Sigmoid colon (tissue), 3 donors: ENCODE data around the gene MPDZ.

Experiments
- POLR2A ChIP-seq, 2 donors: fragments of 450-650 bp; IDR thresholded peaks; one replicate each; pipeline ENCODE4 v1.6.1; 2016; ENCODE audit warnings: antibody characterized with exemption in 2 of 2, mild to moderate bottlenecking in 2 of 2, moderate library complexity in 2 of 2
- TF ChIP-seq, protein P1 (sequence below), 4 experiments: fragments of 450-650 bp in 3 of 4; fragments of 200-600 bp in 1 of 4; IDR thresholded peaks; one replicate each; pipeline ENCODE4 v1.5.1; 2016 to 2019; ENCODE audit warnings: antibody characterized with exemption in 4 of 4, mild to moderate bottlenecking in 3 of 4, moderate library complexity in 2 of 4

DNA sequence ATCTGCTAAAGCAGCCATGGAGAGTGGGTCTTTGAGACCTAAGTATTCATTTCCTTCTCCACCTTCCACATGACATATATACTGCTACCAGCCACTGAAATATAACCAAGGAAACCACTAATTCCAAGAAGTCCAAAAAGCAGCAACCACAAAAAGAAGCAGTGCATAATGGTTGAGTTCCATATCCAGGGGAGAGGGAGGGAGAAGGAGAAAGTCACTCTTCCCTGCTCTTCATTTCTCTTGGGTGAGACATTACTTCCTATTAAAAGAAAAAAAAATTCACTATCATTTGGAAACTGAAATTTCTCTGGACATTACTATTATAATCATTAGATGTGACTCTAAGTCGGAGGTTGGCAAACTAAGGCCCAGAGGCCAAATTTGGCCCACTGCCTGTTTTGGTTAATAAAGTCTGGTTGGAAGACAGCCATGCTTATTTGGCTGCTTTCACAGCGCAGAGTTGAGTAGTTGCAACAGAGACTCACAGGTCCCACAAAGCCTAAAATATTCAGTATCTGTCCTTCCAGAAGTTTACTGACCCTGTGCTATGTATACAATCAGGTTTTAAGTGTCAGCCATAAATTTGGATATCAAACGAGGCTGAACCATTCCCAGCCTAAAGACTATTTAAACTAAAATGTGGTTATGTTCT, 168.6 kb downstream of the MPDZ start:
- TF ChIP-seq, protein P1, sequence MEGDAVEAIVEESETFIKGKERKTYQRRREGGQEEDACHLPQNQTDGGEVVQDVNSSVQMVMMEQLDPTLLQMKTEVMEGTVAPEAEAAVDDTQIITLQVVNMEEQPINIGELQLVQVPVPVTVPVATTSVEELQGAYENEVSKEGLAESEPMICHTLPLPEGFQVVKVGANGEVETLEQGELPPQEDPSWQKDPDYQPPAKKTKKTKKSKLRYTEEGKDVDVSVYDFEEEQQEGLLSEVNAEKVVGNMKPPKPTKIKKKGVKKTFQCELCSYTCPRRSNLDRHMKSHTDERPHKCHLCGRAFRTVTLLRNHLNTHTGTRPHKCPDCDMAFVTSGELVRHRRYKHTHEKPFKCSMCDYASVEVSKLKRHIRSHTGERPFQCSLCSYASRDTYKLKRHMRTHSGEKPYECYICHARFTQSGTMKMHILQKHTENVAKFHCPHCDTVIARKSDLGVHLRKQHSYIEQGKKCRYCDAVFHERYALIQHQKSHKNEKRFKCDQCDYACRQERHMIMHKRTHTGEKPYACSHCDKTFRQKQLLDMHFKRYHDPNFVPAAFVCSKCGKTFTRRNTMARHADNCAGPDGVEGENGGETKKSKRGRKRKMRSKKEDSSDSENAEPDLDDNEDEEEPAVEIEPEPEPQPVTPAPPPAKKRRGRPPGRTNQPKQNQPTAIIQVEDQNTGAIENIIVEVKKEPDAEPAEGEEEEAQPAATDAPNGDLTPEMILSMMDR (IDR thresholded peaks at IDR 0.05), result no peak
- TF ChIP-seq POLR2A (IDR thresholded peaks at IDR 0.05), result no peak
